Measurements from ENCODE around the gene TRAPPC2L. TPM values are rescaled to one million over a fixed set of nuclear protein-coding genes. Genes with fewer than 3 reads are reported as not detected.

TRAPPC2L gene
- polyA plus RNA-seq (2012; ENCODE audit: insufficient read length, low read depth), result 91.2 TPM

GRCh38 chr16:88856828-88857727, at the start of gene TRAPPC2L, which contains the start of gene GALNS:
Gene TRAPPC2L, plus strand, starts transcription at chr16:88857127. Its CDS starts 24 bp downstream, at chr16:88857151.
Gene GALNS, minus strand, starts transcription at chr16:88856947. Its CDS starts 70 bp downstream, at chr16:88856877.
- TF ChIP-seq TAF1 (IDR thresholded peaks at IDR 0.05; ENCODE audit: borderline replicate concordance, insufficient read depth, low read length), result peak; percentile 78; the same call in 1 of the 2 replicates
- no peak for TF ChIP-seq REST (IDR thresholded peaks at IDR 0.05; ENCODE audit: insufficient read depth in 1 of 2, low read depth in 2 of 2, low read length in 2 of 2)
- TF ChIP-seq SIN3A (IDR thresholded peaks at IDR 0.05; ENCODE audit: borderline replicate concordance, insufficient read depth, low read length), result no peak
- peak; percentile 66 for TF ChIP-seq FOXP2 (optimal IDR thresholded peaks at IDR 0.05; ENCODE audit: borderline replicate concordance, extremely low read depth, extremely low read length, insufficient read depth)
- peak; percentile 68; the same call in 1 of the 2 replicates for TF ChIP-seq POLR2AphosphoS5 (IDR thresholded peaks at IDR 0.05; ENCODE audit: low read depth, low read length)

- TF ChIP-seq TAF1 (IDR thresholded peaks at IDR 0.05; ENCODE audit: borderline replicate concordance, insufficient read depth, low read length), result no peak
- 0 out of 2 replicates have a peak, but pooled peaks have one; percentile 4 for TF ChIP-seq POLR2AphosphoS5 (IDR thresholded peaks at IDR 0.05; ENCODE audit: low read depth, low read length)
Observed at GRCh38 chr16:88807142-88807625, 49.7 kb upstream of the TRAPPC2L start.

- TF ChIP-seq POLR2AphosphoS5 (IDR thresholded peaks at IDR 0.05; ENCODE audit: low read depth, low read length), result peak; percentile 44; the same call in 1 of the 2 replicates
- TF ChIP-seq SIN3A (IDR thresholded peaks at IDR 0.05; ENCODE audit: borderline replicate concordance, insufficient read depth, low read length), result no peak
Observed at GRCh38 chr16:88807626-88808453, 49.1 kb upstream of the TRAPPC2L start.

- TF ChIP-seq REST (IDR thresholded peaks at IDR 0.05; ENCODE audit: insufficient read depth in 1 of 2, low read depth in 2 of 2, low read length in 2 of 2), result no peak
- peak; percentile 80; the same call in 1 of the 2 replicates for TF ChIP-seq POLR2AphosphoS5 (IDR thresholded peaks at IDR 0.05; ENCODE audit: low read depth, low read length)
Observed at GRCh38 chr16:88809068-88809675, 47.8 kb upstream of the TRAPPC2L start.

- TF ChIP-seq SIN3A (IDR thresholded peaks at IDR 0.05; ENCODE audit: borderline replicate concordance, insufficient read depth, low read length) (0 out of 2 replicates have a peak, but pooled peaks have one; percentile 1), REST (IDR thresholded peaks at IDR 0.05; ENCODE audit: insufficient read depth in 1 of 2, low read depth in 2 of 2, low read length in 2 of 2) (no peak), POLR2AphosphoS5 (IDR thresholded peaks at IDR 0.05; ENCODE audit: low read depth, low read length) (peak; percentile 2; the same call in 1 of the 2 replicates)
Observed at GRCh38 chr16:88809676-88810165, 47.2 kb upstream of the TRAPPC2L start.
